Stimulated activated CD8-positive, alpha-beta memory T cell treated with anti-CD3 and anti-CD28 coated beads, Interleukin-2, amount 100 ng/mL, for 1 hour (primary cell): ENCODE data around the gene LAYN.

Experiments used
- DNase-seq, 2 donors: peaks; one replicate each; pipeline ENCODE4 v3.0.0-alpha.2; 2020; ENCODE audit warnings: low read depth in 2 of 2

The LAYN gene

DNA sequence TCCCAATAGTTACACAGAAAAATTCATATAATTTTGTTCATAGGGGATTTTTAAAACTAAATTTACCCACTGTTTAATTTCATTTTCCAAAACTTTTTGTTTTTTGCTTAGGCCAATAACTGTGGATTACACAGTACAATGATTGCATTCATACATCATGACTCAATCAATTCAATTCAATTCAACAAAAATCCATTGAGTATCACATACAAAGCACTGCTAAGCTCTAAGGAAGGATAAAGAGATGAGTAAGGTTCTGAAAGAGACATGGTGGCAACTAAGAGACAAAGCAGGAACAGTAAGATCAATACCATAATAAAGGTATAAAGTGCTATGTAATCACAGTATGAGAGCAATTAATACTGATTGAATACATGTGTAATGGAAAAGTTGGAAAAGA is 9.4 kb upstream of the LAYN start:
- no peak for DNase-seq

DNA sequence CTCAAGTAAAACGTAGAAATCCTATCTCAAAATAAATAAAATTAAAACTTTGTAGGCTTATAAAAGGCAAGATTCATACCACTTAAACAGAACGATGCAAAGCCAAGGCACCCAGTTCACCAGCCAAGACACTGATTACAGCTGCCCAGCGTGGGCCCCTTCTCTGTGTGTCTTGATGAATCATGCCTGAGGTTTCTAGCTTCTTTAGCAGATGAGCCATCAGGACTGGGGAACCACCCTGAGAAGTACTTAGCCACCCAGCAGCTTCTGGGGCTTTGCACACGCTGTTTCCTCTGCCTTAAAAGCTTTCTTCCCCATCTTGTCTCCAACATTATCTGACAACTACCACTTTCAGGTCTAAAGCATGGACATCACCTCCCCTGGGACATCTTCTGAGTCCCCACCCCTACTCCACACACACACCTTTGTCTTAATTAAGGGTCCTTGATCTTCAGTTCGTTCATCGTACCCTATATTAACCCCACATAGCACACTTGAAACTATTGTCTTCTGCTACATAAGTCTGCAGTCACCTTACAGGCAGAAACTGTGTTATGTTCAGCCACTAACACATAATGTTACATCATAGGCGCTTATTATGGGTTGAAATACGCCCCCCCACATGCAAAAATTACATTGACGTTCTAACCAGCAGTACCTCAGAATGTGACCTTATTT is 8.7 kb upstream of the LAYN start:
- peak in 1 of 2 donors; percentile 39 for DNase-seq

DNA sequence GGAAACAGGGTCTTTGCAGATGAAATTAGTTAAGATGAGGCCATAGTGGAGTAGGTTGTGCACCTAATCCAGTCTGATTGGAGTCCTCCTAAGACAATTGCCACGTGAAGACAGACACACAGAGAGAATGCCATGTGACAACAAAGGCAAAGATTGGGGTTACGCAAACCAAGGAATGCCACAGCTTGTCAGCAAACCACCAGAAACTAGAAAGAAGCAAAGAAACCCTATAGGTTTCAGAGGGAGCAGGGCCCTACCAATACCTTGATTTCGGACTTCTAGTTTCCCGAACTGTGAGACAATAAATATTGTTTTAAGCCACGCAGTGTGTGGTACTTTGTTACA is 8.2 kb upstream of the LAYN start:
- DNase-seq: no peak

DNA sequence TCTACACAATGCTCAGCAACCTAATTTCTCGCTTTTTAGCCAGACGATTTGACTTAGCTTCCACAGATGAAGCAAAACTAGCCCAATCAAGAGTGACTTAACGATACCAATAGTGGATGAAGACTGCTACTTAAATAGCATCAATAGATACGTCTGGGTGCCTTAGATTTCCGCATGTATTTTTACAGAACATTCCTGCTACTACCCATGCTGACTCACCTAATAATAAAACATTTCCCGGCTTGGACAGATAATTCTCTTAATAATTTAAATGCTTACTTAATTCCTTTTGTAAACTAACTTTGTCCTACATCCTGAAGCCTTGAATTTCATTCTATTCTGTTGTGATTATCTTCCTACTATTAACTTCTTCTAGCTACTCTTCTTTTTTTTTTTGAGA is 5.2 kb upstream of the LAYN start:
- DNase-seq: no peak

DNA sequence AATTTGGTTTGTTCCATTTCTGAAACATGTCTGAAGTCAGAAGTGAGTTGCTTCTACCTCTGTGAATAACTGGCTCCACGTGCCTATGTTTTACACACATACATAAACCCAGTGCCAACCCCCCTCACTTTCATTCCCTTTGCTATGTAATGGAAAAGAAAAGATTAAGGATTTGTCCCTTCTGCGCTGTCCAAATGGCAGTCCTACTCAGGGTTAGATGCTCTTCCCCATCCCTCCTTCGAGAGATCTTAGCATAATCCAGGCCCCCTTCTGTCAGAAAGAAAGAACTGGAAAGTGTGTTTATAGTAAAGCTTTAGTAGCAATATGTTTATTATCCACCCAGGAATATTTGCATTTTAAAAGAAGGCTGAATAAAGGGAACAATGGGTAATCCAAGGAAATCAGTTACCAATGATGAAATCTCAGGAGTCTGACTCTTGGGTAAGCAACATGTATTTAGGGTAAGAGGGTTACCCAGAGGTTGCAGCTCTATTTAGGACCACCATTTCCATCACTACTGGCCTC is 3.1 kb upstream of the LAYN start:
- no peak for DNase-seq

DNA sequence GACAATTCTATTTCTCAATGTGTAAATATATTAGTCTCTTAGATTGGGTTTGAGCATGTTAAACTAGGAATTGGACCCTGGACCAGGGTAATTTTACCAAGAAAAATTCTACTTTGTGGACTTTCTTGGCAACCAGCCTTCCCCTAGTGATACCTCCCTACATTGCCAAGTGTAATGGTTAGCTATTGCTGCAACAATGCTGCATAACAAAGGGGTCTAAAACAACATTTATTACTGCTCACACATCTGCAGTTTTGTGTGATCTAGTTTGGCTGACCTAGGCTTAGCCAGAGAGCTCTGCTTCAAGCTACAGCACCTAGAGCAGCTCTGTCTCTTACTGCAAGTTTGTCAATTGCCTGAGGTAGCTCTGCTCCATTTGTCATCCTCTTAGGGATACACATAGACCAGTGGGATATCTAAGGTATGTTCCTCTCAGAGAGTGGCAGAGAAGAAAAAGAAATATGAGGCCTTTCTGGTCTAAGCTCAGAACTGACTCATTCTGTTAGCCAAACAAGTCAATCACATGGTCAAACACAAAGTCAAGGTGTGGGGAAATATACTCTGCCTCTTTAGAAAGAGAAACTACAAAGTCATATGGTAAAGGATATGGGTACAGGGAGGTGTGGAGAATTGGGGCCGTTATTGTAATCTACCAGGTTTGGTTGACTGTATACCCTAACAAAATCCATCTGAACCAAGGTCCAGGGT is 2.0 kb upstream of the LAYN start:
- DNase-seq: no peak

DNA sequence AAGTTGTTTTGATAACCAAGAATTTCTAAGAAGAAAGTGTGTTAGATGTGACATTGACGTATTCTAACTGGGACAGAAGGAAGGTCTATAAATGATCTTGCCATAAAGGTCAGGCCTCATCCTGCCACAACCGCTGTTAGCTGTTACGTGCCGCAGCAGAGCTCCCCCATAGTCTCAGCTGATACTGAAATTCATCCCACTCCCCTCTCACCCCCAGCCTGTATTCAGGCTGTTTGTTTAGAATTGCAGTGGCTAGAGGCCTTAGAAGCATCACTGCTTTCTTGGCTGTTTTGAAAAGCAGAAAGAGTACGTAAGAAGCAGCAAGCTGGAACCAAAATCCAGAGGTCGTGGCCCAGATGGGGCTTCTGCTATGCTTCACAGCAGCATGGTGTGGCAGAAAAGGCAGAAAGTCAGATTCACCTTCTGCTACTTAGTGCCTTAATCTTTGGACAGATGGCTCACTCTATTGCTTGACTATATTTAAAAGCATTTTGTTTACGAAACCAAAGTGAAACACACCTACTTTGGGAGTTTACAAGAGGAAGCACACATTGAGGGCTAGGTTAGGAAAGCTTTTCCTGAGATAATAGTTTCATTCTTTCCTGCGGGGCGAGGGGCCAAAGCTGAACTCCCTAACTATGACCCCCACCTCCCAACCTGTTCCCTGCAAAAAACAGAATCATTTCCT is 950 bp upstream of the LAYN start:
- no peak for DNase-seq

DNA sequence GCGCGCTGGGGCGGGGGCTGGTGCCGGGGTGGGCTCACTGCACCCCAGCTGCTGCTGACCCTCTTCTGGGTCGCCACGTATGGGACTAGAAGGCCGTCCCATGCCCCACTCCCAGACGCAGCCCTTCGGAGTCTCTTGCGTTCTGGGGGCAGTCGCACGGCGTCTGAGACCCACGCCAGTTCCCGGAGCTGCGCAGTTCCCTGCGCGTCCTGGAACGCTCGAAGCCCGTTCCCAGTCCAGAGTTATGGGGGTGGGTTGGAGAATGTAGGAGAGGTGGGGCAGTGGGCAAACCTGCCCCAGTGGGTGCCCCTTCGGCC is 375 bp downstream of the LAYN start:
- no peak for DNase-seq

DNA sequence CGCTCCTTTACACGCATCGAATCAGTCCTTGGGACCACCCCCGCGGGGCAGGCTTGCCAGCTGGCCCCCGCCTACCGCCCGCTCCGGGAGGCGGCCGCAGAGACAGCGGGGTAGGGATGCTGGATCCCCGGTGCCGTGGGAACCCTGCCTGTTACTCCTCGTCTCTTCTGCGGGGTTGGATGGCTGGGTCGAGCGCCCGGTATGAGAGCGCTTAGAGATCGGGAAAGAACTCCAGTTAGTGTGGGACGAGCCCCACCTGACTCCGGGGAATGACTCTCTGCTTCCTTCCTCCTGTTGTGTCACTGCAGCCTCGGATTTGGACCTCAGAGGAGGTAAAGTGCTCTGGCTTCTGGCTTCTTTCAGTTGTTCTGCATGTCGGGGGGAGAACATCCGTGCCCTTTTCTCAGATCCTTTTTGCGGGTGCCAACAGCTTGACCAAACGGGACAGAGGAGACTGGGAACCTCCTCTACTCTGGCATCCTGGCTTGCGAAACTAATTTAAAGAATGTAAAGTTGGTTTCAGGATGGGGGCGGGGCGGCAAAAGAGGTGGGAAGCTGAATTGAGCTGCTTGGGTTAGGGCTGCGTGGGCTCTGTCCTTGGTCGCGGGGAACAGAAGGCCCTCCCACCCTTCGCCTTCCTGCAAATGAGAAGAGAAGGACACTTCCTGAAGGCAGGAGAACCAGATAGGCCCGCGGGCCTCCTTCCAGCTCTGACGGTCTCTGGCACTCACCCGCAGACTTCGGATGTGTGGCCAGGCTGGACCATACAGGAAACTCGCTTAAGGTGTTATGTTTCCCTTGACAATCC is 938 bp downstream of the LAYN start:
- no peak for DNase-seq

DNA sequence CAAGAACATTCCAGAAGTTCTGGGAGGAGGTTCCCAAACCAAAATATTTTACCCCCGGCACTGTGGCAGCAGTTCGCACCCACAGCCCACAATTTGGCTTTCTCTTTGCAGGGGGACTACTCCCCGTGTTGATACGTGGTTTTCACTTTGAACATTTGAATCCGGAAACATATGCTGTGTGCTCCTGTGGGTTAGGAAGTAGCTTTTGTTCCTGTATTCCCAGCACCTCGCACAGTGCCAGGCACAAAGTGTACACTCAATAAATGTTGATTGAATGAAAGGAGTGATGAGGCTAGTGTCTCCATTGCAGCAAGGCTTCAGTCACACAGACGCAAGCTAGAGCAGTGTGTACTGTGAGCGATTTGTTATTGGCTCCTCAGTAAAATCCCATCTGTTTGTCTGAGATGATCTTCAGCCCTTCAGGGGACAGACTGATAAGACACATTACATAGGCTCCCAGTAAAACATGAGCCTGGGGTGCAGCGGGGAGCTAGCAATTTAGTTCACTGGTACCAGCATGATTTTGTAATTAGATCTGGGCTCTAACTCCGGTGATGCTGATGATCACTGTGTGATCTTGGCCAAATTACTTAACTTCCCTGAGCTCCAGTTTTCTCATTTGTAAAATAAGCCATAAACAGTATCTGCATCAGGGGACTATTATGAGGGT is 2.2 kb downstream of the LAYN start:
- DNase-seq: no peak

DNA sequence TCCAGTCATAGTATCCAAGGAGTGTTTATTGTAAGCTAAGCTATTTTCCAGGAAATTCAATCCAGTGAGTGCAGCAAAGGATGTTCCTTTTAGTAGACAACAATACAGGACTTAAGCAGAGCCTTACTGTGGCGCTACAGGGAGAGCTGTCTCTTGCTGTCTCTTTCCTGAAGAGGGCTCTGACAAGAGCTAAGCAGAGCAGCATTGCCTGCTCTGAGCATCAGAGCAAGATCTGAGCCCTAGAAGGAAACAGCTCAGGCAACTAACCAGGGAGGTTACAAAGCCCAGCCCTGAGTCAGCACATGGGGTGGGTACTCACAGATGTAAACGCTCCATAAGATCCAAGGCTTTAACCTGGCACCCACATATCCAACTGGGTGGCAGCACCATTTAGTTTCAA is 8.0 kb downstream of the LAYN start:
- DNase-seq: no peak

DNA sequence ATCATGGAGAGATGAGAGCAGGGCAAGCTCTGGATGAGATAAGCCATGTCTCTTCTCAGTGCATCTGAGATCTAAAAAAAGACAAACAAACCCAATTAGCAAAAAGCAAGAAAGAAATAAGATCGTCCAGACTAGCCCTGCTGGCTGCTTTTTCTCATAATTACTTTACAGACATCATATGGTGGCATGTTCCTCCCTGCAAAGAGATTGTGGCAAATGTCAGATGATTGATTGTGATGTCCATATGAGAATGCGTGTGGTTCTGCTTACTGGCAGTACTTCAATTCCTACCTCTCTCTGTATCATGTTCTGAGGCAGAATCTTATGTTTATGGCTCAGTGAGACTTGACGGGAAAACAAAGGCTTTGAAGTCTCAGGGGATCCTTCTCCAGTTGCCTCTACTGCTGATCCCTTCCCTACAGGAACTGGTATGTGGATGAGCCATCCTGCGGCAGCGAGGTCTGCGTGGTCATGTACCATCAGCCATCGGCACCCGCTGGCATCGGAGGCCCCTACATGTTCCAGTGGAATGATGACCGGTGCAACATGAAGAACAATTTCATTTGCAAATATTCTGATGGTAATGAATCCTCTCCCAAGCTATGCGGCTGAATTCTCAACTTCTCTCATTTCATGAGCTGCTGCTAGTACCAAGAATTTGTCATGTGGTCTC is 8.8 kb downstream of the LAYN start:
- no peak for DNase-seq

DNA sequence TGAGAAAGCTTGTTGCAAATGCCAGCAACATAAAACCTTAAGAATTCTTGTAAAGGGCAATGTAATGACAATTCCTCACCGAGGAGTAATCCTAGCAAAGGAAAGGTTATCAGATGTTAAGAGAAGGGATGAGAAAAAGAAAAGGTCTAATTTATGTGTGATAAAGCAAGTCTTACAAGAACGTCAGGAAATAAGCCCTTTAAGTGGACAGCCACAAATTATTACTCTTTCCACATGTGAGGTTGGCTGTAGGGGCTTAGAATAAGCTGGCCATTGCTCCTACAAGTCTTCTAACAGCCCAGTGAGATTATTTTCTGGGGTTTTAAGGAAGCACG is 9.3 kb downstream of the LAYN start:
- no peak for DNase-seq

DNA sequence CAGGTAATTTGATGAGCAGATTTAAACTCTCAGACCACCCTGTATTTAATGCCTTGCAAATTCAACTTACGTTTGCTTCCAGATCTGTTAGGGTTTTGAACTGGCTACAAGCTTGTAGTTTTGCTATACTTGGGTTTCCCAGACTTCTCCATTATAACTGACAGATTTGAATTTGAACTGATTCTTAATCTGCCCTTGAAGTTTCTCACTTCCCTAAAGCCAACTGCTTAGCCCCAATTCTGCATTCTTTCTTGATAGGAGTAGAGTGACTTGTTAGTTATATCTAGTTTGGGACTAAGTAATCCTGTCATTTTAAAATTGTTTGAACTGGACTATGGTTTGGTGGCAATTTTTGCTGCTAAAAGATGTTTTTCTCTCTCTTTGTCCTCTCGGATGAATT is 9.7 kb downstream of the LAYN start:
- no peak for DNase-seq

DNA sequence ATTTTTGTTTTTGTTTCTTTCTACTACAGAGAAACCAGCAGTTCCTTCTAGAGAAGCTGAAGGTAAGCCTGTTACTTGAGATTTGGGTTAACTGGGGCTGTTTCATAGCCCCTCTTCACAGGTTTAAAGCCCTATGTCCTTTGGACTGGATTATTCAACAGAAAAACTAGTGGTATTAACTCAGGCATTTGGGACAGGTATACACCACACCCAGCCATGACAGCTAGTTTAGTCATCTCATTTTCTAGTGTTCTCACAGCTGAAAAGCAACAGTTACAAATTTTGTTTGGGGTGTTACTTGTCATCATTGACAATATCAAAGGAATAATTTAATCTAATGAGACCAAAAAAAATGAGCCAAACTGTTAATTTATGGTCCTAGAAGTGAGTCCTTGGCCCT is 14.0 kb downstream of the LAYN start:
- no peak for DNase-seq

DNA sequence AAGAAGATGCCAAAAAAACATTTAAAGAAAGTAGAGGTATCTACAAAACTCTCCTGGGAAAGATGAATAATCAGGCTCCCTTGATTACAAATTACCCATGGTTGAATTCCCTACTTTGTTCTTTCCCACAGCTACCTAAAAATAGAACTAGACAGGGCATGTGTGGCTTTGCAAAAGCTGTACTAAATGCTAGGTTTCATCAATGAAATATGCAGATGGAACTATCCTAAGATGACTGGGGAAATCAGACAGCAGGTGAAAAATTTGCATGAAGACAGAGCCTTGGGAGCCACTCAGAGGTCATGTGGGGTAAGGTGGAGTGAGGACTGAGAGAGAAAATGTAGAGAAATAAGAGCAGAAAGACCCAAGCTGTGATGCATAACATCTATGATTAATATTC is 14.7 kb downstream of the LAYN start:
- no peak for DNase-seq

DNA sequence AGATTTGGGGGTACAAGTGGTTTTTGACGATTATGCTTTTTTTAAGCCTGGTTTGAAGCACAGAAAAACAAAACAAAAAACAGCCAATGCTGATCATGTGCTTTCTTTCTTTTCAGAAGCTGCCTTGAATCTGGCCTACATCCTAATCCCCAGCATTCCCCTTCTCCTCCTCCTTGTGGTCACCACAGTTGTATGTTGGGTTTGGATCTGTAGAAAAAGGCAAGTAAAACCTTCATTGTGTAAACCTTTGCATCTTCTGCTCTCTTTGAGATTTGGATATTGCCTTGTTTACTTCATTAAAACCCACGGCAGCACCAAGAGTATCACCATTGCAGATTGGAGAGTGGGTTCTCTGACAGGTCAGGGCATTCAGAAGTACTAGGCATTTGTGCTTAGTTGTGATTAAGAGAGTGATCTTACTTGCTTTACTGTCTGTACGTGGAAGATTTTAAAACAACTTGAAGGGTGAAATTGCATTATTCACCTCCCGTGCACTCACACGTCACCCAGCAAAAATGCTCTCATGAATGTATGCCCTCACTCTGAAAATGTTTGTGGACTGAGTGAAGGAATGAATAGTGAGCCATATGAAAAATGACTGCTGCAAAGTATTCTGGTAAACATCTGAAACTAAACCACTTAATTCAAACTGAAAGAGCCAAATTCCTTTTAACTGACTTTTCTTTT is 17.0 kb downstream of the LAYN start:
- no peak for DNase-seq

DNA sequence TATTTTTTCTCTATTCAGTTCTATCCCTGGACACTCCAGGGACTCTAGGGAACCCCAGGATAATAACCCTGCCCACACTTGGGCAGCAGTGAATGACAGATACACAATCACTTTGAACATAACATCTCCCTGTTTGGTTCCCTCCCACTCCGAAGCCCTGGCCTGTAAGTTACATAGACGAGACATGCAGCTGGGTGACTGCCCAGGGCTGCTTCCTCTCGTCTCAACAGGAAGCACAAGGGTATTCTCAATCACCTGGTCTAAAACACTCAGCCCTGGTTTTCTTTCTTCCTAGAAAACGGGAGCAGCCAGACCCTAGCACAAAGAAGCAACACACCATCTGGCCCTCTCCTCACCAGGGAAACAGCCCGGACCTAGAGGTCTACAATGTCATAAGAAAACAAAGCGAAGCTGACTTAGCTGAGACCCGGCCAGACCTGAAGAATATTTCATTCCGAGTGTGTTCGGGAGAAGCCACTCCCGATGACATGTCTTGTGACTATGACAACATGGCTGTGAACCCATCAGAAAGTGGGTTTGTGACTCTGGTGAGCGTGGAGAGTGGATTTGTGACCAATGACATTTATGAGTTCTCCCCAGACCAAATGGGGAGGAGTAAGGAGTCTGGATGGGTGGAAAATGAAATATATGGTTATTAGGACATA is 19.4 kb downstream of the LAYN start:
- no peak for DNase-seq

DNA sequence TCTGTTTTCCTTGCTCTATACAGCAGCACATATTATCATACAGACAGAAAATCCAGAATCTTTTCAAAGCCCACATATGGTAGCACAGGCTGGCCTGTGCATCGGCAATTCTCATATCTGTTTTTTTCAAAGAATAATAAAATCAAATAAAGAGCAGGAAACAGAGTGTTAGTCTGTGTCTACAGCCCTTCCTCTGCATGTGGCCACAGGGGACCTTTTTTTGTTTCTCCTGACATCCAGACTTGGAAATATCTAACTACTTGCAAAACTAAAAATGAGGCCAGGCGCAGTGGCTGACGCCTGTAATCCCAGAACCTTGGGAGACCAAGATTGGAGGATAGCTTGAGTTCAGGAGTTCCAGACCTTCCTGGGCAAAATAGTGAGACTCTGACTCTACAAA is 20.3 kb downstream of the LAYN start:
- DNase-seq: no peak

DNA sequence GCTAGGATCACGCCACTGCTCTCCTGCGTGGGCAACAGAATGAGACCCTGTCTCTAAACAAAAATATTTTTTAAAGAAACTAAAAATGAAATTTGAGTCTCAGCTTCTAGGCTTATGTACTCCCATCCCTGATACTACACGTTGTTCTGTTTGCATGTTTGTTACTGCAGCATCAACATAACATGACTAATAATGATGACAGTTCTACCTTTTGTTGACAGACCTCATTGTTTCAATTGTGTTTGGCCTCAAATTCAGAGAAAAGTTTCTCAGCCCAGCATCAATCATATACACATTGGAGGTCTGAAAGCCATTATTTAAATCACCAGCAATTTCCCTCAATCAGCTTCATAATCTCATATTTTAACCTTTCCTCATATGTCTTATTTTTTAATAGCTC is 20.8 kb downstream of the LAYN start:
- no peak for DNase-seq
